Activated CD4-positive, alpha-beta T cell treated with anti-CD3 and anti-CD28 coated beads for 24 hours (primary cell): Measurements from ENCODE around the gene ASB2.

Experiments
- DNase-seq, 2 donors: peaks; one replicate each; pipeline ENCODE4 v3.0.0-alpha.2; 2020; ENCODE audit warnings: low read depth in 2 of 2

The ASB2 gene, protein sequence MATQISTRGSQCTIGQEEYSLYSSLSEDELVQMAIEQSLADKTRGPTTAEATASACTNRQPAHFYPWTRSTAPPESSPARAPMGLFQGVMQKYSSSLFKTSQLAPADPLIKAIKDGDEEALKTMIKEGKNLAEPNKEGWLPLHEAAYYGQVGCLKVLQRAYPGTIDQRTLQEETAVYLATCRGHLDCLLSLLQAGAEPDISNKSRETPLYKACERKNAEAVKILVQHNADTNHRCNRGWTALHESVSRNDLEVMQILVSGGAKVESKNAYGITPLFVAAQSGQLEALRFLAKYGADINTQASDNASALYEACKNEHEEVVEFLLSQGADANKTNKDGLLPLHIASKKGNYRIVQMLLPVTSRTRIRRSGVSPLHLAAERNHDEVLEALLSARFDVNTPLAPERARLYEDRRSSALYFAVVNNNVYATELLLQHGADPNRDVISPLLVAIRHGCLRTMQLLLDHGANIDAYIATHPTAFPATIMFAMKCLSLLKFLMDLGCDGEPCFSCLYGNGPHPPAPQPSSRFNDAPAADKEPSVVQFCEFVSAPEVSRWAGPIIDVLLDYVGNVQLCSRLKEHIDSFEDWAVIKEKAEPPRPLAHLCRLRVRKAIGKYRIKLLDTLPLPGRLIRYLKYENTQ

DNA sequence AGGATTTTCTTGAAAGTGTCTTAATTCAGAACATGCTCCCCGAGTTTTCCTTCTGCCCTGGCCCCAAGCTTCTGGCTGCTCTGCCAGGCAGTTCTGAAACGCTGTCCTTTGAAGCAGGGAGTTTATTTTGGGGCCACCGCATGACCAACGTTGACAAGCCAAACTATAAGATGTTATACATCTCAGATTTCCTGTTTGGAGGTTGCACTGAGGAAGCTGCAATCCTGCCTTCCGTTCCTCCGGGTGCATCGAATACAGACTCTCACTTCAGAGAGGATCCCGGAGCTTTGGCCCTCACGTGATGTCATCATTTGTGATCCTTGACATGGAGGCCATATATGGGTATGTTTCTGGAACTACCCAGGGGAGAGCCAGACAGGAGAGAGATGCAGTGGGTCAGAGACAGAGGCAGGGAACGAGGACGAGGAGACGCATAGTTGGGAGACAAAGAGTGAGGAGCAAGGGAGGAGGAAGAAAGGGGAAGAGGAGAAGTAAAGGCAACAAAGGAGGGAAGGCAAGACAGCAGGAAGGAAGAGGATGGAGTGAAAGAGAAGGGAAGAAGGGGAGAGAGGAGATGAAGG, at the start of gene ASB2:
Gene ASB2, minus strand, starts transcription at position 94 of the 581 bp plus-strand sequence. CDS start 12,031 bp downstream, outside the sequence.
- no peak for DNase-seq

GRCh38 chr14:94025720-94026119, 49.4 kb upstream of the ASB2 start:
- no peak for DNase-seq

DNA sequence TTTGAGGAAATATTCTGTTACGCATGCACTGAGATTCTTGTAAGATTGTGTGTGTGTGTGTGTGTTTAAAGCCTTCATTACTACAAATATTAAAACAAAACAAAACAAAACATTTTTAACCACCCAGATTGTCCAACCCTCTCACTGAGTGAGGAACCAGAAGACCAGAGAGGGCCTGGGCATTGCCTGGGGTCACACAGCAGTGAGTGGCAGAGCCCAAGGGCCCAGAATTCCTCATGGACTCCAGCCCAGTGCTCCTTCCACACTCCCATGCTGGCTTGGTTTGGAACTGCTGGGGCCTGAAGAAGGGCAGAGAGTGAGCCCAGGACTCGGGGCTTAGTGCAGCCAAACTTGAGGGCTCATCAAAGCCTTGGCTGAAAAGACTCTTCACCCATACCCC, 48.2 kb upstream of the ASB2 start:
- DNase-seq = no peak

- DNase-seq = no peak
Observed at GRCh38 chr14:94022532-94023411, 46.4 kb upstream of the ASB2 start.

DNA sequence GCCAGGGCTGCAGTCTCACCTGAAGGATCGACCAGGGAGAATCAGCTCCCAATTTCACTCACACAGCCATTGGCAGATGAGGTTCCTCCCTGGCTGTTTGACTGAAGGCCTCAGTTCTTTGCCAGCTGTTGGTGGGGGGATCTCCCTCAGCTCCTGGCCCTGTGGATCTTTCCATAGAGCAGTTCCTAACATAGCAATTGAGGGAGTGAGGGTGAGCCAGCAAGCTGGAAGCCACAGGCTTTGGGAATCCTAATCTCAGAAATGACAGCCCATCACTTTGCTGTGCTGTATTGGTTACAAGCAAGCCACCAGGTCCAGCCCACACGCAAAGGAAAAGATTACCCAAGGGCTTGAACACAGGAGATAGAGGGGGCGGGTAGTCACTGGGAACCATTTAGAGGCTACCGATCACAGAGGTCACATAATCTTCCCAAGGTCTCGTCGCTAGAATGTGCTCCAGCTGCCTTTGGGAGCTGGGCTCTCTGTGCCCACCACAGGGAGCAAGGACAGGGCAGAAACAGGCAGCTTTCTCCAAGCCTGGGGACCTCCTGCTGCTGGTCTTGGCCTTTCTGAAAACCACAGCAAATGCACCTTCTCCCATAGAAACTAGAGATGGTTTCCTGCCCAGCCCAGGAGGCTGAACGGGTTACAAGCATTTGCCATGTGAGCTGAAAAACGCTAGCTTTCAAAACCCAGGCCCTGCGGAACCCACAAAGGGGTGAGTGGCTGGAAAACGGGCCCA, 45.2 kb upstream of the ASB2 start:
- DNase-seq = no peak

GRCh38 chr14:94021001-94021400, 44.6 kb upstream of the ASB2 start:
- no peak for DNase-seq

DNA sequence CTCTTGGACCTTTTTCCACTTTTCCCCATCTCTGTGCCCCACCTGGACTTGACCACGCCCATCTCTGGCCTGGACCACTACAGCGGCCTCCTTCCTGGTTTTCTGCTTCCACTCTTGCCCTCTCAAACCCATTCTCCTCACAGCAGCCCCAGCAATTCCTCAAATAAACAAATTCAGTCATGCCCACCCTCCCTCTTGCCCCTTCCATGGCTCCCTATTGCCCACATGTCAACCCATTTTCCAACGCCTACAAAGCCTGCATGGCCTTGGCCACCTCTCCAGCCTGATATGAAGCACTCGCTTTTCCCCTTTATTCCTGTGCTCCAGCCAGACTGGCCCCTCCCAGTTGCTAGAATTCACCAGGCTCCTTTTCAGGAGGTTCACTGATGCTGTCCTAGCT, 43.9 kb upstream of the ASB2 start:
- no peak for DNase-seq

GRCh38 chr14:94019329-94019728, 43.0 kb upstream of the ASB2 start:
- DNase-seq = no peak

GRCh38 chr14:94018308-94018707, 41.9 kb upstream of the ASB2 start:
- no peak for DNase-seq

GRCh38 chr14:94016446-94016976, 40.1 kb upstream of the ASB2 start:
- no peak for DNase-seq

DNA sequence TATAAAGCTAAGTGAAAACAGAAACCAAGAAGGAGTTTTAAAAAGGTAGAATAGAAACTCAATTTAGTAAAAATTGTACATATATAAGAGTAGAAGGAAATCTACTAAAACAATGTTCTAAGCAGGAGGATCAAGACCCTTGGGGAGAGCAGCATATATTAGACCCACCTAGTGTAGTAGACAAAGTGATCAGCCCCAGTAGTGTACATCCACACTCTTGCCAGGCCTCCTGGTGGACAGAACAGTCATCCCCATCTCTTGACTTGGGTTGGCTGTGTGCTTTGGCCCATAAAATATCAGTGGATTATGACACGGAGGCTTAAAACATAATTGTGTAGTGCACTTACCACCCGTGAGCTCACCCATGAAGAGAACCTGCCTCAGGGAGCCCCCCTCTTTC, 38.9 kb upstream of the ASB2 start:
- no peak for DNase-seq

- no peak for DNase-seq
Observed at GRCh38 chr14:94014382-94014781, 38.0 kb upstream of the ASB2 start.

DNA sequence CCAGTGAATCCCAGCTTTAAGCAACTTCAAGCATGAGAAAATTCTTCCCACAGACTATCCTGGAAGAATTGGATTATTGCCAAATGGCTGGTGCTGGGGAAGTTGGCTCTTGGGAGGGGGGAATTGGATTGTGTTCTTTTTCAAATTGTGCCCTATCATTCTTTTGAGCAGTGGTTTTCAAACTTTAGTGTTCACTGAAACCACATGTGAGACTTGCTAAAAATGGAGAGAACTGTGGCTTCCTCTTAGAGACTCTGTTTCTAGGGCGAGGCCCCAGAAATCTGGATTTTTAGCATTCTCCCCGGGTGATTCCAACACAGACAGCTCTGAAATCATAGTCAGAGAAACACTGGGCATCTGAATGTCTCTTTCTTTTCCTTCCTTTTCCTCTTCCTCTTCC, 35.4 kb upstream of the ASB2 start:
- no peak for DNase-seq

DNA sequence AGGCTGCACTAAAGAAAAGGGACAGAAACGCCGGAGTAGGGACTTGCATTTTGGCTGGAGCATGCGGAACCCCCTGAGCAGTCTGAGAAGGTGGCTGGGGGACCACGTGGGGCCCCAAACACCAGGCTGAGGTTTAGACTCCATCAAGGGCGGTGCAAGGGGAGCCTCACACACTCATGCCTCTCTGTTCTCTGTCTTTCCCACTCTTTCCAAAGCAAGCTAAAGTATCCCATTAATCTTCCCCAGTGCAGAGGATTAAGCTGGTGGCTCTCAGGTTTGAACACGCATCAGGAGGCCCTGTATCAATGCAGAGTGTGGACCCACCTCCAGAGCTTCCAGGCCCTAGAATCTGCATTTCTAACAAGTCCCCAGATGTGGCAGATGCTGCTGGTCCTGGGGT, 34.3 kb upstream of the ASB2 start:
- DNase-seq = no peak

GRCh38 chr14:94009767-94010166, 33.4 kb upstream of the ASB2 start:
- DNase-seq = no peak

GRCh38 chr14:94008234-94008633, 31.9 kb upstream of the ASB2 start:
- DNase-seq = no peak

DNA sequence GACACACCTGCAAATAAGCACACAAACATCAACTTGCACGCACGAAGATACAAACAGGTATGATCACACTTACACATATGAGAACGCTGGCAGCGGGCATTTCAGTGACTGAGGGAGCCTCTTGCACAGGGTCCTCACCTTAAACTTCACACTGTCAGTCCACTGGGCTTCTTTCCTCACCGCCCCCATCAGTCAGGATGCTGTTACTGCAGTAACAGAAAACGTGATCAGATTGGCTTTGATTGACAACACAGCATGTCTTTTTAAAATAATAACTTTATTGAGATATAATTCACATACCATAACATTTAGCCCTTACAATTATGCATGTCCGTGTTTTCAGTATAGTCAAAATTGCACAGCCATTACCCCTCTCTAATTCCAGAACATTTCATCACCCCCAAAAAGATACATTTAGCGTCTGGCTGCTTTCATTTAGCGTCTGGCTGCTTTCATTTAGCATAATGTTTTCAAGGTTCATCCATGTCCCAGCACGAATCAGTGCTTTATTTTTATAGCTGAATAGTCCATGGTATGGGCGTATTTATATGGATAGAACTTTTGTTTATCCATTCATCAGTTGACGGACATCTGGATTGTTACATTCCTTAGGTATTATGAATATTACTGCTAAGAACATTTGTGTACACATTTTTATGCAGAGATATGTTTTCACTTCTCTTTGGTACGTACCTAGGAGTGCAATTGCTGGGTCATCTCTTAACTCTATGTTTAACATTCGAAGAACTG, 29.1 kb upstream of the ASB2 start:
- no peak for DNase-seq

- DNase-seq = no peak
Observed at GRCh38 chr14:94004015-94004414, 27.6 kb upstream of the ASB2 start.

GRCh38 chr14:94003397-94003796, 27.0 kb upstream of the ASB2 start:
- DNase-seq = no peak
